ENCODE data around the gene MARCKS. TPM values are rescaled to one million over a fixed set of nuclear protein-coding genes. Genes with fewer than 3 reads are reported as not detected.

The MARCKS gene
- total RNA-seq, 1 experiment from 2014 or later, result 35.3 TPM

GRCh38 chr6:113847447-113847846, 9.7 kb upstream of the MARCKS start:
- Histone ChIP-seq H3K4me1 (ENCODE audit: control insufficient read depth, insufficient read depth, low read length) (no peaks in the 10 kb centered on the region), H3K4me3 (ENCODE audit: low read depth in 2 of 2, low read length in 2 of 2) (no peak overlapping the region), H3K36me3 (ENCODE audit: control insufficient read depth, insufficient read depth, low read length) (no peaks in the 10 kb centered on the region), H3K27ac (ENCODE audit: low read length) (no peak overlapping the region), H3K27me3 (ENCODE audit: control insufficient read depth, insufficient read depth, low read length) (peaks cover 8% of the 10 kb centered on the region; the same call in 1 of the 2 replicates), H3K9me3 (ENCODE audit: control insufficient read depth, insufficient read depth, low read depth, low read length) (no peaks in the 10 kb centered on the region)
- TF ChIP-seq TCF7L2 (IDR thresholded peaks at IDR 0.05; ENCODE audit: low read depth, low read length), result no peak
- TF ChIP-seq POLR2AphosphoS5 (IDR thresholded peaks at IDR 0.05; ENCODE audit: low read depth, low read length), result no peak
- TF ChIP-seq SIN3A (IDR thresholded peaks at IDR 0.05; ENCODE audit: borderline replicate concordance, insufficient read depth, low read depth, low read length), result no peak
- TF ChIP-seq CTCF (IDR thresholded peaks at IDR 0.05), result no peak
- no peak for TF ChIP-seq REST (IDR thresholded peaks at IDR 0.05; ENCODE audit: insufficient read depth in 1 of 2, low read depth in 2 of 2, low read length in 1 of 2)
- no TSS peak for BruUV-seq (replicated peaks)
- intact Hi-C loops (cut with micrococcal nuclease; ENCODE audit: unreplicated experiment), result no loop called here
- in situ Hi-C loops (cut with HindIII; ENCODE audit: low pct_unique_long_range_greater_than_20kb, low sequenced_read_pairs), result no loop called here
- ChIA-PET POLR2A (interaction anchor here (0.6 kb wide), 1 partner anchor 678 kb away, joined by 3 read pairs; no protein-coding TSS in a partner anchor), CTCF (no interaction called here)
- no peak for DNase-seq (ENCODE audit: low read depth, low spot score)
- no peak; the same call in 1 of the 2 replicates for ATAC-seq

GRCh38 chr6:113848280-113848679, 8.9 kb upstream of the MARCKS start:
- intact Hi-C loops (cut with micrococcal nuclease; ENCODE audit: unreplicated experiment), result no loop called here
- H3K27me3 ChIP-seq (ENCODE audit: control insufficient read depth, insufficient read depth, low read length), result peaks cover 13% of the 10 kb centered on the region; the same call in 1 of the 2 replicates
- POLR2A ChIA-PET, result no interaction called here
- no peaks in the 10 kb centered on the region for H3K9me3 ChIP-seq (ENCODE audit: control insufficient read depth, insufficient read depth, low read depth, low read length)
- no peak overlapping the region for H3K27ac ChIP-seq (ENCODE audit: low read length)
- H3K36me3 ChIP-seq (ENCODE audit: control insufficient read depth, insufficient read depth, low read length), result no peaks in the 10 kb centered on the region
- H3K4me3 ChIP-seq (ENCODE audit: low read depth in 2 of 2, low read length in 2 of 2), result no peak overlapping the region
- ATAC-seq (no peak), DNase-seq (ENCODE audit: low read depth, low spot score) (no peak)
- CTCF ChIA-PET, result no interaction called here
- BruUV-seq (replicated peaks), result no TSS peak
- in situ Hi-C loops (cut with HindIII; ENCODE audit: low pct_unique_long_range_greater_than_20kb, low sequenced_read_pairs), result no loop called here
- no peak for TF ChIP-seq CTCF (IDR thresholded peaks at IDR 0.05)
- H3K4me1 ChIP-seq (ENCODE audit: control insufficient read depth, insufficient read depth, low read length), result no peaks in the 10 kb centered on the region

All from Panc1 (cell line).